ENCODE data around the gene ACBD4.

- TF ChIP-seq EZH2 (IDR thresholded peaks at IDR 0.05), result no peak
- no peak for TF ChIP-seq POLR2AphosphoS5 (IDR thresholded peaks at IDR 0.05; ENCODE audit: borderline replicate concordance, low read depth, low read length)
Measured at GRCh38 chr17:45138911-45139532, 3.5 kb downstream of the ACBD4 start.
